Lower leg skin (tissue), 4 donors: ENCODE measurements around the gene DBP. TPM values are rescaled to one million over a fixed set of nuclear protein-coding genes. Genes with fewer than 3 reads are reported as not detected.

Source experiments
- DNase-seq, 2 donors: peaks; one replicate each; pipeline ENCODE4 v3.0.0-alpha.2; 2019; ENCODE audit warnings: low spot score in 2 of 2
- H3K4me3 ChIP-seq: fragments of 200-600 bp; sonication (generic); 2 replicates; pipeline ENCODE4 v1.5.1; 2017; ENCODE audit warnings: mild to moderate bottlenecking, low read depth; ENCODE audit not compliant: poor library complexity, severe bottlenecking
- POLR2A ChIP-seq, 2 donors: fragments of 450-650 bp; IDR thresholded peaks; one replicate each; pipeline ENCODE4 v1.6.1; 2016 to 2017; ENCODE audit warnings: antibody characterized with exemption in 2 of 2, mild to moderate bottlenecking in 1 of 2, moderate library complexity in 1 of 2
- WGBS, 2 donors: methylation state at CpG; one replicate each; pipeline ENCODE4 v1.1.5; 2018; 5-methylcytosine and 5-hydroxymethylcytosine counted together
- intact Hi-C: fragments of 100-400 bp; cut with DNase I; formaldehyde crosslinking; loops from one replicate; pipeline ENCODE4 v1.15.0; 2023; ENCODE audit warnings: low total_unique reads
- total RNA-seq, 4 donors: library from RNA; depleted of rRNA; stranded (reverse); fragments of >200 nt; gene quantifications; one replicate each; pipeline ENCODE4 v1.1.0, GENCODE V29; 2016
- TF ChIP-seq, protein P1 (sequence below), 3 donors: fragments of 450-650 bp; IDR thresholded peaks; one replicate each; pipeline ENCODE4 v1.5.1; 2016; ENCODE audit warnings: antibody characterized with exemption in 3 of 3, mild to moderate bottlenecking in 3 of 3, moderate library complexity in 2 of 3

DBP gene
- total RNA-seq, 4 donors from 2014 or later = 21.1 to 41.6 (median 24.8) TPM

- TF ChIP-seq POLR2A (IDR thresholded peaks at IDR 0.05) = no peak
- TF ChIP-seq, protein P1, sequence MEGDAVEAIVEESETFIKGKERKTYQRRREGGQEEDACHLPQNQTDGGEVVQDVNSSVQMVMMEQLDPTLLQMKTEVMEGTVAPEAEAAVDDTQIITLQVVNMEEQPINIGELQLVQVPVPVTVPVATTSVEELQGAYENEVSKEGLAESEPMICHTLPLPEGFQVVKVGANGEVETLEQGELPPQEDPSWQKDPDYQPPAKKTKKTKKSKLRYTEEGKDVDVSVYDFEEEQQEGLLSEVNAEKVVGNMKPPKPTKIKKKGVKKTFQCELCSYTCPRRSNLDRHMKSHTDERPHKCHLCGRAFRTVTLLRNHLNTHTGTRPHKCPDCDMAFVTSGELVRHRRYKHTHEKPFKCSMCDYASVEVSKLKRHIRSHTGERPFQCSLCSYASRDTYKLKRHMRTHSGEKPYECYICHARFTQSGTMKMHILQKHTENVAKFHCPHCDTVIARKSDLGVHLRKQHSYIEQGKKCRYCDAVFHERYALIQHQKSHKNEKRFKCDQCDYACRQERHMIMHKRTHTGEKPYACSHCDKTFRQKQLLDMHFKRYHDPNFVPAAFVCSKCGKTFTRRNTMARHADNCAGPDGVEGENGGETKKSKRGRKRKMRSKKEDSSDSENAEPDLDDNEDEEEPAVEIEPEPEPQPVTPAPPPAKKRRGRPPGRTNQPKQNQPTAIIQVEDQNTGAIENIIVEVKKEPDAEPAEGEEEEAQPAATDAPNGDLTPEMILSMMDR (IDR thresholded peaks at IDR 0.05) = no peak
- H3K4me3 ChIP-seq = no peak overlapping the region
- DNase-seq = no peak
- WGBS, 2 donors = 75 to 78% methylated on average over 9 of the region's 9 CpGs
- intact Hi-C loops = no loop called here
Observed at GRCh38 chr19:48603001-48603400, 34.2 kb downstream of the DBP start.

GRCh38 chr19:48600679-48601417 lies 36.3 kb downstream of the DBP start:
- 86% methylated on average over 9 to 13 of the region's 21 CpGs for WGBS, 2 donors
- no peak for DNase-seq
- no peak overlapping the region for H3K4me3 ChIP-seq
- intact Hi-C loops = no loop called here
- TF ChIP-seq, protein P1 (IDR thresholded peaks at IDR 0.05) = no peak
- no peak for TF ChIP-seq POLR2A (IDR thresholded peaks at IDR 0.05)

- no peak overlapping the region for H3K4me3 ChIP-seq
- intact Hi-C loops = no loop called here
- no peak for DNase-seq
- 64 to 72% methylated on average over 24 to 25 of the region's 30 CpGs for WGBS, 2 donors
- TF ChIP-seq POLR2A (IDR thresholded peaks at IDR 0.05) = no peak
- TF ChIP-seq, protein P1 (IDR thresholded peaks at IDR 0.05) = no peak
Observed at GRCh38 chr19:48598996-48599700, 38.0 kb downstream of the DBP start.

GRCh38 chr19:48596679-48597465 lies 40.3 kb downstream of the DBP start:
- no peak for DNase-seq
- WGBS, 2 donors = 72 to 79% methylated on average over 23 to 39 of the region's 39 CpGs

GRCh38 chr19:48596237-48596636 lies 40.9 kb downstream of the DBP start:
- intact Hi-C loops = no loop called here
- TF ChIP-seq POLR2A (IDR thresholded peaks at IDR 0.05) = no peak
- TF ChIP-seq, protein P1 (IDR thresholded peaks at IDR 0.05) = no peak
- WGBS, 2 donors = 71 to 76% methylated on average over 4 of the region's 4 CpGs
- H3K4me3 ChIP-seq = no peak overlapping the region
- no peak for DNase-seq

More at GRCh38 chr19:48596679-48597465, 40.3 kb downstream of the DBP start:
- TF ChIP-seq, protein P1 (IDR thresholded peaks at IDR 0.05) = no peak
- no peak for TF ChIP-seq POLR2A (IDR thresholded peaks at IDR 0.05)
- intact Hi-C loops = no loop called here
- H3K4me3 ChIP-seq = no peak overlapping the region
